Ovary (tissue), 9 donors: Measurements from ENCODE around the gene C1orf226. TPM values are rescaled to one million over a fixed set of nuclear protein-coding genes. Genes with fewer than 3 reads are reported as not detected.

Experiments used
- DNase-seq, 5 donors: peaks; one replicate each; pipeline ENCODE4 v3.0.0-alpha.2; 2019 to 2020
- H3K27ac ChIP-seq, 2 donors: fragments of 200-600 bp; one replicate each; pipeline versions ENCODE4 v1.5.1 to v1.8.0; 2019 to 2022
- H3K27me3 ChIP-seq: fragments of 200-600 bp; one replicate; pipeline ENCODE4 v1.8.0; 2022
- H3K36me3 ChIP-seq: fragments of 200-600 bp; sonication (generic); one replicate; pipeline ENCODE4 v1.5.1; 2019
- H3K4me1 ChIP-seq: one replicate; pipeline ENCODE4 v1.8.1; 2013; ENCODE audit warnings: mild to moderate bottlenecking, moderate library complexity; ENCODE audit not compliant: insufficient read depth
- H3K4me3 ChIP-seq: fragments of 200-600 bp; sonication (generic); one replicate; pipeline ENCODE4 v1.5.1; 2017
- H3K9me3 ChIP-seq, 2 donors: fragments of 200-600 bp in 1 of 2; sonication (generic) in 1 of 2; one replicate each; pipeline versions ENCODE4 v1.5.1 to v1.8.1; 2013 to 2019; ENCODE audit warnings: mild to moderate bottlenecking in 1 of 2, moderate library complexity in 1 of 2
- EP300 ChIP-seq: sonication (generic); formaldehyde crosslinking; IDR thresholded peaks from one replicate; pipeline ENCODE4 v1.6.1; 2017; ENCODE audit warnings: antibody characterized with exemption
- POLR2A ChIP-seq: fragments of 450-650 bp; IDR thresholded peaks from one replicate; pipeline ENCODE4 v1.6.1; 2017; ENCODE audit warnings: antibody characterized with exemption, mild to moderate bottlenecking, moderate library complexity
- WGBS, 3 donors: extraction: QIAGEN DNeasy Blood & Tissue Kit in 1 of 3; methylation state at CpG; one replicate each; pipeline versions ENCODE4 v1.1.5 to v1.1.7; 2013 to 2017; 5-methylcytosine and 5-hydroxymethylcytosine counted together
- intact Hi-C, 4 donors: fragments of 100-400 bp; cut with DNase I; formaldehyde crosslinking; loops; one replicate each; pipeline versions ENCODE4 v1.11.0 to v1.15.1; 2022 to 2023
- polyA plus RNA-seq, 2 donors: library from polyadenylated mRNA; stranded (reverse); fragments of 200-250 nt in 1 of 2; fragments of 350-450 nt in 1 of 2; fragmentation: Illumina TruSeq in 1 of 2; extraction: RNeasy Lipid Tissue Mini Kit (QIAGEN cat#74804) in 1 of 2; gene quantifications; one replicate each; pipeline ENCODE4 v1.2.3, GENCODE V29; 2013 to 2014
- total RNA-seq, 7 donors: library from RNA; depleted of rRNA in 2 of 7; stranded (reverse); fragments of >200 nt in 2 of 7; fragmentation: NEBNext Ultra II Directional in 3 of 7; extraction: Animal tissue kit (Norgen Biotek cat#: 25700) in 3 of 7; gene quantifications; one replicate each; pipeline versions ENCODE4 v1.1.0 to v1.2.4, GENCODE V29; 2016 to 2023
- TF ChIP-seq, protein P1 (sequence below), 3 donors: fragments of 450-650 bp in 2 of 3; fragments of 200-600 bp in 1 of 3; IDR thresholded peaks; one replicate each; pipeline versions ENCODE4 v1.5.1 to v1.8.0; 2016 to 2022; ENCODE audit warnings: antibody characterized with exemption in 3 of 3, mild to moderate bottlenecking in 1 of 3
- donor health status: DM: no; HTN: no; CAD: no; lungs with moderate emphysema.
- donor health status: DM: no; HTN: no; CAD: no.
- donor health status: Bipolar disorder and iron deficiency.
- donor health status: DM: yes; HTN: yes; CAD: no.
- donor health status: DM: no; HTN: no; CAD: no.
- donor health status: DM: yes; HTN: yes; CAD: no.

C1orf226 gene
- total and polyA plus RNA-seq, 9 donors = 0.36 to 8.4 (median 1.5) TPM

DNA sequence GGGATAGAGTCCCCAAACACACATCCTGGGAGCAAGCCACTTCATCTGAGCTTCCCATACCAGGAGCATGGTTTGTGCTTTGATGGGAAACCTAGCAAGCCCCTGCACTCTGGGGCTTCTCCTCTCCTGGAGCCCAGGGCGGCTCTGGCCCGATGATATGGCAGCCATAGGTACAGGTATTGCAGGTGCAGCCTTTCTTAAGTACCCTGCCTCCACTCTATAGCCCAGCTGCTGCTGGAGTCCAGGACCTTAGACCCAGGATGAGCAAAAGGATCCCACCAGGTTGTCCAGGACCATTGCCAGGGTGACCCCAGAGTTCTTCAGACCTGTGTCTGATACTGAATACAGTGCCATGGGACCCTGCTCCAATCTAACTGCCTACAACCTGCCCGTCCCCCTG, 4.2 kb downstream of the C1orf226 start:
- 86 to 100% (median 96%) methylated on average over 3 of the region's 3 CpGs for WGBS, 3 donors
- intact Hi-C loops = no loop called here
- TF ChIP-seq, protein P1, sequence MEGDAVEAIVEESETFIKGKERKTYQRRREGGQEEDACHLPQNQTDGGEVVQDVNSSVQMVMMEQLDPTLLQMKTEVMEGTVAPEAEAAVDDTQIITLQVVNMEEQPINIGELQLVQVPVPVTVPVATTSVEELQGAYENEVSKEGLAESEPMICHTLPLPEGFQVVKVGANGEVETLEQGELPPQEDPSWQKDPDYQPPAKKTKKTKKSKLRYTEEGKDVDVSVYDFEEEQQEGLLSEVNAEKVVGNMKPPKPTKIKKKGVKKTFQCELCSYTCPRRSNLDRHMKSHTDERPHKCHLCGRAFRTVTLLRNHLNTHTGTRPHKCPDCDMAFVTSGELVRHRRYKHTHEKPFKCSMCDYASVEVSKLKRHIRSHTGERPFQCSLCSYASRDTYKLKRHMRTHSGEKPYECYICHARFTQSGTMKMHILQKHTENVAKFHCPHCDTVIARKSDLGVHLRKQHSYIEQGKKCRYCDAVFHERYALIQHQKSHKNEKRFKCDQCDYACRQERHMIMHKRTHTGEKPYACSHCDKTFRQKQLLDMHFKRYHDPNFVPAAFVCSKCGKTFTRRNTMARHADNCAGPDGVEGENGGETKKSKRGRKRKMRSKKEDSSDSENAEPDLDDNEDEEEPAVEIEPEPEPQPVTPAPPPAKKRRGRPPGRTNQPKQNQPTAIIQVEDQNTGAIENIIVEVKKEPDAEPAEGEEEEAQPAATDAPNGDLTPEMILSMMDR (IDR thresholded peaks at IDR 0.05) = no peak
- TF ChIP-seq EP300 (no peak), POLR2A (no peak)

DNA sequence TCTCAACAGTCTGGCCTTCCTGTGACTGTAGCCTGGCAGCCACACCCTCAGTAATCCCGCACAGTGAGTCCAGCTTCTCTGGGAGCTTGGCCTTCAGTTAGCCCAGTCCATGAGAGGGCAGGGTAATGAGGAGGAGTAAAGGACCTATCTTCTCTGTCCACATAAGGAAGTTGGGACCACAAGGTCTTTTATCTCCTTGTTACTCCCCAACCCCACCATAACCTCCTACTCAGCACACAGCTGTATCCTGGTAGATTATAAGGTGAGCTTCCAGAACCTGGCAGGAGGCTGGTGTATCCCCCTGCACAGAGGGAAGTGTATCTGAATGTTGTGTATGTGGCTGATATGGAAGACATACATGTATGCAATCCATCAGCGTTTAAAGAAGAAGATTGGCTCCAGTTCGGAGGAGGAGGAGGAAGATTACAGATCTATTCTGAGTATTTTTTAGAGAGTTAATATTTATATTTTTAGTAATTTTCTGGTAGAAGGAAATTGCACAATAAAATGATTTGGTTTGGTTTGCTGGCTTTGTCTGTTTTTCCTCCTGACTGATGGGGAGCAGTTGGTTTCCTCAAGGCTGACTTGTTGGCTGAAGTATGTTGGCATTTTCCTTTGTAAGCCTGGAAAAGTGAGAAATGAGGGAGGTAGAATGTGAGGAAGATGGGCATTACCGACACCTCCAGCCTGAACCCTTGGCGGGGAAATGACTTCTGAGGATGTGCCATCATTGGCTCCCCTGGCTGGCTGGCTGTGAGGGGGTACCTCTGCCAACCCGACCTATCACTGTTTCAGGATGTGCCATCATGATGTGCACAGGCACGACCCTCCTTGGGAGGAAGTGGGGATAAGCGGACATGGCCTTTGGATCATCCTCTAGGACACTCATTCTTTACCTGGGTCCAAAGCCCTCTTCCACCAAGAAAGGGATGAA, 5.0 kb downstream of the C1orf226 start:
- intact Hi-C loops = no loop called here
- no peaks in the 10 kb centered on the region for H3K36me3 ChIP-seq
- no peak for DNase-seq
- WGBS, 3 donors = 81 to 86% (median 83%) methylated on average over 8 of the region's 8 CpGs
- peaks cover 6% of the 10 kb centered on the region for H3K4me1 ChIP-seq
- H3K9me3 ChIP-seq = no peaks in the 10 kb centered on the region
- H3K27me3 ChIP-seq = no peaks in the 10 kb centered on the region
- no peak for TF ChIP-seq POLR2A
- TF ChIP-seq, protein P1 (IDR thresholded peaks at IDR 0.05) = no peak
- TF ChIP-seq EP300 = no peak
- no peak overlapping the region for H3K4me3 ChIP-seq
- H3K27ac ChIP-seq = no peak overlapping the region

More for the DNA sequence above, 4.2 kb downstream of the C1orf226 start:
- Histone ChIP-seq H3K36me3 (no peaks in the 10 kb centered on the region), H3K27ac (no peak overlapping the region), H3K4me3 (no peak overlapping the region), H3K27me3 (no peaks in the 10 kb centered on the region), H3K9me3 (no peaks in the 10 kb centered on the region), H3K4me1 (peaks cover 6% of the 10 kb centered on the region)
- no peak for DNase-seq

DNA sequence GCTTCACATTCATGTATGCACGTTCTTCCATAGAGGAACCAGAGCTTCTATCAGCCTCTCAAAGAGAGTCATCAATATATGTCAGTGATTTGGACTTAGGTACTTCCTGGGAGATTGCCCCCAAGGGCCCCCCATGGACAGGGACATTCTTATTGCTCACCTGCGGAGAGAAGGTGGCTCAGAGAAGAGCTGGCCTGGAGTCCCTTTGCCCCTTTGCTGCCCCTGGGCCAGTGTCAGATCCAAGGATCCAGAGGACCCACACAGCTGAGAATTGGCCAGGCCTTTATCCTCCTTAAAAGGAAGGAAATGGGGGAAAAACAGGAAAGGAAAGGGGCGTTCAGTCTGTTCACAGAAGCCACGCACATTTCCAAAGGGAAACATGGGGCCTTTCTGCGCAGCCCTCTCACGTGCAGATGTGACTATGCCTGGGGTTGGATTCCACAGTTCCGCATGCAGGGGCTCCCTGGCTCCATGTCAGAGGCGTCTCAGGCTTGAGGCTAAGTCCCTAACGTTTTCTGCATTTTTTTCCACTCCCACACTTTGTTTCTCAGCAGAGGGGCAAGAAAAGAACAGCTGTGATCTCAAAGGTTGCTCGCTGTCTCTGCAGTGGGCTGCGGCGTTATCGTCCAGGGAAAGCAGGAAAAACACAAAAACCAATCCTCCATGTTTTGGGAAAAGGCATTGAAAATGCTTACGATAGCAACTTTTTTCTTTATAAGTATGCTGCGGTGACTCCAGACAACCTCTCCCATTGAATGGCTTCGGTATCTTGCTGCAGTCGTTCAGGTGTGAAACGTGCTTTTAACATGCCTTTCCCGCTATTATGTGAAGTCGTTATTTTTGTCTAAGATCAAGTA, 5.9 kb downstream of the C1orf226 start:
- Histone ChIP-seq H3K36me3 (no peaks in the 10 kb centered on the region), H3K9me3 (no peaks in the 10 kb centered on the region), H3K27ac (no peak overlapping the region), H3K4me1 (peaks cover 6% of the 10 kb centered on the region), H3K4me3 (no peak overlapping the region), H3K27me3 (no peaks in the 10 kb centered on the region)
- 35 to 62% (median 57%) methylated on average over 20 of the region's 20 CpGs for WGBS, 3 donors
- peak in 3 of 5 donors; percentile 25 to 67 (median 50) for DNase-seq
- intact Hi-C loops = loop anchor here in 1 of 4 donors (2.0 kb wide), 1 partner anchor 15 kb away; no protein-coding TSS in a partner anchor
- TF ChIP-seq, protein P1 (IDR thresholded peaks at IDR 0.05) = no peak
- no peak for TF ChIP-seq POLR2A
- TF ChIP-seq EP300 = no peak

DNA sequence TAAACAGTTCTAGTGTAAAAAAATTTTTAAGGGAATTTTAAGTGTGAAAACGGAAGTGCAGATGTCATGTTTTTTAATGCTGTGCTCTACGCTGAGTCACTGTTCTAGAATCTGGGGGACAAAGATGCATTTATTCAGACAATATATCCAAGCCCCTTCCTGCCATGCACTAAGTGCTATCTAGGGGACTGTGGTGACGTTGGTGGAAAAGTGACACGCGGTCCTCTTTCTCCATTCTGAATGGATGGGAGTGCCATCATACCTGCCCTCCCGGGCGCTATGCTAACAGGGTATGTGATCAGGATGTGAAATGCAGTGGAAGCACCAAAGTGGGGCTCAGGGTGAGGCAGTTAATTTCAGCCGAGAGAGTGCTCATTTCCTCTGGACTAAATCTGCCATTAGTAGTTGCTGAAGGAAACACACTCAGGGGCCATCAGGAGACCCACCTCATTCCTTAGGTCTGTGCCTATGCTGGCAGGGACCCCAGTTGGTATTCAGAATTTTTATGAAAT, 6.6 kb downstream of the C1orf226 start:
- H3K9me3 ChIP-seq = no peaks in the 10 kb centered on the region
- DNase-seq = no peak
- peaks cover 6% of the 10 kb centered on the region for H3K4me1 ChIP-seq
- intact Hi-C loops = loop anchor here in 1 of 4 donors (2.0 kb wide), 1 partner anchor 15 kb away; no protein-coding TSS in a partner anchor
- no peaks in the 10 kb centered on the region for H3K27me3 ChIP-seq
- TF ChIP-seq EP300 (no peak), POLR2A (no peak)
- TF ChIP-seq, protein P1 (IDR thresholded peaks at IDR 0.05) = no peak
- H3K36me3 ChIP-seq = no peaks in the 10 kb centered on the region
- no peak overlapping the region for H3K27ac ChIP-seq
- H3K4me3 ChIP-seq = no peak overlapping the region
- WGBS, 3 donors = 79 to 88% (median 87%) methylated on average over 8 of the region's 8 CpGs
